H1 (cell line): ENCODE measurements around the gene LTBP1.

Source experiments
- POLR2A ChIP-seq, 2 experiments: IDR thresholded peaks; 1 replicate in 1 of 2; 2 replicates in 1 of 2; pipeline ENCODE4 v1.6.1; 2011; ENCODE audit warnings: low read depth in 2 of 2, low read length in 2 of 2, mild to moderate bottlenecking in 2 of 2; ENCODE audit errors: control extremely low read depth in 1 of 2
- TEAD4 ChIP-seq: IDR thresholded peaks from 2 replicates; pipeline ENCODE4 v1.6.1; 2012; ENCODE audit warnings: low read depth, low read length, inconsistent platforms, mixed read lengths
- TF ChIP-seq, protein P1 (sequence below), 3 experiments: IDR thresholded peaks; 1 replicate in 2 of 3; 2 replicates in 1 of 3; pipeline versions ENCODE4 v1.5.1 to v1.6.1; 2011; ENCODE audit warnings: low read length in 3 of 3, mild to moderate bottlenecking in 3 of 3, inconsistent platforms in 2 of 3, low read depth in 1 of 3, moderate library complexity in 1 of 3; ENCODE audit not compliant: insufficient read depth in 1 of 3; ENCODE audit errors: control extremely low read depth in 1 of 3

DNA sequence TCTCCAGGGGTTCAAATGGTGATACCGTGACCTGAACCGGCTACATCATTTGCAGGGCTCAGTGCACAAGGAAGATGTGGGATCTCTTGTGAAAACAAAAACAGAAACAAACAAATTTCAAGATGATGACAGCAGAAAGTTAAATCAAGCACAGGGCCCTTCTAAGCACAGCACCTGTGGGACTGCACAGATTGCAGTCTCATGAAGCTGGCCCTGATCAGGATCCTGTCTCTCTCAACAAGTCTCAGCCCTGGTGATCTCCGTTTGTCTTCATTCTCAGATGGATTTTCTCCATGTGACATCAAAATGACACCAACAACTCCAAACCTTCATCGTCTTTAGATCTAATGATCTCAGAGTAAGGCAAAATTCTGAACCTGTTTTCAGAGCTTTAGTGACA lies 39.7 kb downstream of the LTBP1 start:
- TF ChIP-seq, protein P1, sequence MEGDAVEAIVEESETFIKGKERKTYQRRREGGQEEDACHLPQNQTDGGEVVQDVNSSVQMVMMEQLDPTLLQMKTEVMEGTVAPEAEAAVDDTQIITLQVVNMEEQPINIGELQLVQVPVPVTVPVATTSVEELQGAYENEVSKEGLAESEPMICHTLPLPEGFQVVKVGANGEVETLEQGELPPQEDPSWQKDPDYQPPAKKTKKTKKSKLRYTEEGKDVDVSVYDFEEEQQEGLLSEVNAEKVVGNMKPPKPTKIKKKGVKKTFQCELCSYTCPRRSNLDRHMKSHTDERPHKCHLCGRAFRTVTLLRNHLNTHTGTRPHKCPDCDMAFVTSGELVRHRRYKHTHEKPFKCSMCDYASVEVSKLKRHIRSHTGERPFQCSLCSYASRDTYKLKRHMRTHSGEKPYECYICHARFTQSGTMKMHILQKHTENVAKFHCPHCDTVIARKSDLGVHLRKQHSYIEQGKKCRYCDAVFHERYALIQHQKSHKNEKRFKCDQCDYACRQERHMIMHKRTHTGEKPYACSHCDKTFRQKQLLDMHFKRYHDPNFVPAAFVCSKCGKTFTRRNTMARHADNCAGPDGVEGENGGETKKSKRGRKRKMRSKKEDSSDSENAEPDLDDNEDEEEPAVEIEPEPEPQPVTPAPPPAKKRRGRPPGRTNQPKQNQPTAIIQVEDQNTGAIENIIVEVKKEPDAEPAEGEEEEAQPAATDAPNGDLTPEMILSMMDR (IDR thresholded peaks at IDR 0.05; ENCODE audit: control extremely low read depth in 1 of 3, insufficient read depth in 1 of 3, low read depth in 1 of 3, low read length in 3 of 3): no peak
- no peak for TF ChIP-seq POLR2A (IDR thresholded peaks at IDR 0.05; ENCODE audit: control extremely low read depth in 1 of 2, low read depth in 2 of 2, low read length in 2 of 2)
- no peak for TF ChIP-seq TEAD4
